CD4-positive, alpha-beta T cell (primary cell): Measurements from ENCODE around the gene PLEKHA5. TPM values are rescaled to one million over a fixed set of nuclear protein-coding genes. Genes with fewer than 3 reads are reported as not detected.

Experiments used
- ATAC-seq: fragments of 200-7000 bp; cut with Tn5 transposase; one replicate; pipeline ENCODE4 v1.10.0; 2022; ENCODE audit warnings: mild to moderate bottlenecking; ENCODE audit not compliant: poor library complexity
- CTCF ChIA-PET: fragments of 350-600 bp; sonication (Branson Sonifier 250); formaldehyde crosslinking; loops from one replicate; lab custom pipeline; 2021; ENCODE audit warnings: antibody characterized with exemption, inconsistent platforms; lab: Charles Lee
- POLR2A ChIA-PET: fragments of 350-600 bp; sonication (Branson Sonifier 250); formaldehyde crosslinking; loops from one replicate; lab custom pipeline; 2021; ENCODE audit warnings: antibody characterized with exemption, inconsistent platforms; lab: Charles Lee
- DNase-seq, 14 experiments: peaks; one replicate each; pipeline ENCODE4 v3.0.0-alpha.2; 2013 to 2020; ENCODE audit warnings: mixed read lengths in 2 of 14
- H3K27ac ChIP-seq, 2 donors: one replicate each; pipeline versions ENCODE4 v1.5.1 to v1.7.0; 2013; ENCODE audit warnings: low read length in 2 of 2, low read depth in 1 of 2, mild to moderate bottlenecking in 1 of 2
- H3K27me3 ChIP-seq, 2 experiments: 1 replicate in 1 of 2; 2 replicates in 1 of 2; pipeline versions ENCODE4 v1.6.1 to v1.7.0; 2013; ENCODE audit warnings: low read length in 2 of 2, control low read depth in 1 of 2, mild to moderate bottlenecking in 1 of 2, moderate library complexity in 1 of 2; ENCODE audit not compliant: insufficient read depth in 2 of 2, control insufficient read depth in 1 of 2
- H3K36me3 ChIP-seq: one replicate; pipeline ENCODE4 v1.6.1; 2013; ENCODE audit warnings: low read length, control low read depth; ENCODE audit not compliant: insufficient read depth
- H3K4me1 ChIP-seq: one replicate; pipeline ENCODE4 v1.6.1; 2013; ENCODE audit warnings: low read length, control low read depth; ENCODE audit not compliant: insufficient read depth
- H3K4me3 ChIP-seq: one replicate; pipeline ENCODE4 v1.5.1; 2013; ENCODE audit warnings: mild to moderate bottlenecking, low read length, moderate library complexity
- H3K9me3 ChIP-seq, 2 experiments: 1 replicate in 1 of 2; 2 replicates in 1 of 2; pipeline versions ENCODE4 v1.6.1 to v1.7.0; 2013; ENCODE audit warnings: low read length in 2 of 2, mild to moderate bottlenecking in 2 of 2, control low read depth in 1 of 2, moderate library complexity in 1 of 2; ENCODE audit not compliant: control insufficient read depth in 1 of 2, insufficient read depth in 1 of 2
- H3K27ac Mint-ChIP-seq: one replicate; pipeline ENCODE4 v1.8.0; 2020; ENCODE audit warnings: mixed read lengths
- H3K27me3 Mint-ChIP-seq: one replicate; pipeline ENCODE4 v1.8.0; 2021; ENCODE audit warnings: mixed read lengths
- H3K36me3 Mint-ChIP-seq: one replicate; pipeline ENCODE4 v1.8.0; 2021; ENCODE audit warnings: low read depth, mixed read lengths
- H3K4me1 Mint-ChIP-seq: one replicate; pipeline ENCODE4 v1.8.0; 2021; ENCODE audit warnings: low read depth, mixed read lengths
- H3K4me3 Mint-ChIP-seq: one replicate; pipeline ENCODE4 v1.8.0; 2020; ENCODE audit warnings: mild to moderate bottlenecking, mixed read lengths
- H3K9me3 Mint-ChIP-seq: one replicate; pipeline ENCODE4 v1.8.0; 2020; ENCODE audit warnings: mixed read lengths
- CTCF ChIP-seq: fragments of 200-600 bp; IDR thresholded peaks from one replicate; pipeline ENCODE4 v1.8.0; 2022; ENCODE audit warnings: antibody characterized with exemption, mild to moderate bottlenecking
- intact Hi-C, 2 experiments: fragments of 100-400 bp; cut with DNase I in 1 of 2; cut with micrococcal nuclease in 1 of 2; formaldehyde crosslinking; loops; one replicate each; pipeline versions ENCODE4 v1.15.1 to v1.9.0; 2023 to 2025; cut with DNase I, micrococcal nuclease
- total RNA-seq, 174 experiments: library from RNA in 2 of 174; stranded (reverse) in 2 of 174; gene quantifications; one replicate each; pipeline ENCODE4 v1.2.3 and lab custom pipeline; 2021 to 2026

Gene PLEKHA5
- total RNA-seq, 2 experiments from 2014 or later: 4.5 to 5.4 TPM

GRCh38 chr12:19251481-19252132 lies 122.1 kb downstream of the PLEKHA5 start:
- Mint-ChIP-seq H3K9me3 (no peaks in the 10 kb centered on the region), H3K27ac (no peak overlapping the region), H3K4me3 (no peak overlapping the region), H3K27me3 (no peaks in the 10 kb centered on the region), H3K36me3 (no peaks in the 10 kb centered on the region), H3K4me1 (no peaks in the 10 kb centered on the region)
- Histone ChIP-seq H3K36me3 (no peaks in the 10 kb centered on the region), H3K4me1 (no peaks in the 10 kb centered on the region), H3K27me3 (no peaks in the 10 kb centered on the region), H3K9me3 (no peaks in the 10 kb centered on the region), H3K4me3 (no peak overlapping the region), H3K27ac (no peak overlapping the region)
- POLR2A ChIA-PET: no interaction called here
- CTCF ChIA-PET: no interaction called here
- intact Hi-C loops: no loop called here
- TF ChIP-seq CTCF: no peak
- ATAC-seq (no peak), DNase-seq (no peak)

DNA sequence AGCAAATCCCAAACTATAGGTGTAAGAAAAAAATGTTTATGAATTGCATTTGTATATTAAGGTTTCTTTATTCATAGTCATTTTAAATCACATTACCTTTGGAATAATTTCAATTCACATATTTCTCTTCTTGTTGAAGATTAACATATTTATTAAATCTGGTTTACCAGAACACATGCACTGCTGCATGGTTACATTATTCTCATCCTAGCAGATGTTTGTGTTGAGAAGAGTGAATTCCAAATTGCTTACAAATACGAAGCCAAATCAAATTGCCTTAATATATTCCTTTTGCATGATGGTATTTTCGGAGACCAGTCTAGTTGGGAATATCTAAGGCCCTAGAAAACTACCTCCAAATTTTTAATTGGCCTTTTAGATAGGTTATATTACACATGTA lies 130.6 kb downstream of the PLEKHA5 start:
- Histone ChIP-seq H3K9me3 (no peaks in the 10 kb centered on the region), H3K36me3 (no peaks in the 10 kb centered on the region), H3K27me3 (no peaks in the 10 kb centered on the region), H3K27ac (no peak overlapping the region), H3K4me1 (no peaks in the 10 kb centered on the region), H3K4me3 (no peak overlapping the region)
- no peak for ATAC-seq
- H3K27ac Mint-ChIP-seq: no peak overlapping the region
- no peak for TF ChIP-seq CTCF
- DNase-seq: no peak
- H3K9me3 Mint-ChIP-seq: no peaks in the 10 kb centered on the region
- intact Hi-C loops: no loop called here
- POLR2A ChIA-PET: no interaction called here
- H3K27me3 Mint-ChIP-seq: no peaks in the 10 kb centered on the region
- no peaks in the 10 kb centered on the region for H3K36me3 Mint-ChIP-seq
- no peaks in the 10 kb centered on the region for H3K4me1 Mint-ChIP-seq
- H3K4me3 Mint-ChIP-seq: no peak overlapping the region
- CTCF ChIA-PET: interaction anchor here (0.7 kb wide), 1 partner anchor 20 kb away, joined by 3 read pairs; no protein-coding TSS in a partner anchor

- no peaks in the 10 kb centered on the region for H3K4me1 ChIP-seq
- no peaks in the 10 kb centered on the region for H3K27me3 ChIP-seq
- intact Hi-C loops: no loop called here
- no peak for TF ChIP-seq CTCF
- DNase-seq (no peak), ATAC-seq (no peak)
- Mint-ChIP-seq H3K27me3 (no peaks in the 10 kb centered on the region), H3K27ac (no peak overlapping the region), H3K36me3 (no peaks in the 10 kb centered on the region), H3K4me1 (no peaks in the 10 kb centered on the region), H3K4me3 (no peak overlapping the region), H3K9me3 (no peaks in the 10 kb centered on the region)
- CTCF ChIA-PET: interaction anchor here (0.9 kb wide), 1 partner anchor 10 kb away, joined by 3 read pairs; no protein-coding TSS in a partner anchor
- no peaks in the 10 kb centered on the region for H3K36me3 ChIP-seq
- POLR2A ChIA-PET: no interaction called here
- no peak overlapping the region for H3K4me3 ChIP-seq
- no peak overlapping the region for H3K27ac ChIP-seq
- H3K9me3 ChIP-seq: no peaks in the 10 kb centered on the region
These were observed 132.2 kb downstream of the PLEKHA5 start for GRCh38 chr12:19261773-19262172.
